ENCODE measurements around the gene FKBP6.
"Not testable (repeated sequence)": the region's sequence is repeated elsewhere in the genome, so short reads cannot be mapped to it uniquely, and the experiment has no call there.

Gene FKBP6

GRCh38 chr7:73324081-73324845 is 3.7 kb upstream of the FKBP6 start:
- DNase-seq (ENCODE audit: low read depth, low spot score), result not testable (repeated sequence)

GRCh38 chr7:73325424-73325823 is 2.5 kb upstream of the FKBP6 start:
- not testable (repeated sequence) for DNase-seq (ENCODE audit: low read depth, low spot score)

- not testable (repeated sequence) for DNase-seq (ENCODE audit: low read depth, low spot score)
Observed at GRCh38 chr7:73327449-73327848, 512 bp upstream of the FKBP6 start.

- no peak for DNase-seq (ENCODE audit: low read depth, low spot score)
Observed at GRCh38 chr7:73328696-73329095, 735 bp downstream of the FKBP6 start.

GRCh38 chr7:73329861-73330581 is 2.1 kb downstream of the FKBP6 start:
- no peak for DNase-seq (ENCODE audit: low read depth, low spot score)

- no peak for DNase-seq (ENCODE audit: low read depth, low spot score)
Observed at GRCh38 chr7:73330772-73331171, 2.8 kb downstream of the FKBP6 start.

GRCh38 chr7:73332447-73332846 is 4.5 kb downstream of the FKBP6 start:
- DNase-seq (ENCODE audit: low read depth, low spot score), result no peak

- no peak for DNase-seq (ENCODE audit: low read depth, low spot score)
Observed at GRCh38 chr7:73338321-73338720, 10.4 kb downstream of the FKBP6 start.

GRCh38 chr7:73340514-73340913 is 12.6 kb downstream of the FKBP6 start:
- no peak for DNase-seq (ENCODE audit: low read depth, low spot score)

- no peak for DNase-seq (ENCODE audit: low read depth, low spot score)
Observed at GRCh38 chr7:73341877-73342276, 13.9 kb downstream of the FKBP6 start.

GRCh38 chr7:73342645-73343044 is 14.7 kb downstream of the FKBP6 start:
- no peak for DNase-seq (ENCODE audit: low read depth, low spot score)

GRCh38 chr7:73343671-73344380 is 15.9 kb downstream of the FKBP6 start:
- no peak for DNase-seq (ENCODE audit: low read depth, low spot score)

- no peak for DNase-seq (ENCODE audit: low read depth, low spot score)
Observed at GRCh38 chr7:73345538-73345937, 17.6 kb downstream of the FKBP6 start.

GRCh38 chr7:73345951-73346350 is 18.0 kb downstream of the FKBP6 start:
- no peak for DNase-seq (ENCODE audit: low read depth, low spot score)

- DNase-seq (ENCODE audit: low read depth, low spot score), result no peak
Observed at GRCh38 chr7:73349763-73350162, 21.8 kb downstream of the FKBP6 start.

- DNase-seq (ENCODE audit: low read depth, low spot score), result no peak
Observed at GRCh38 chr7:73350306-73351068, 22.5 kb downstream of the FKBP6 start.

GRCh38 chr7:73351447-73352167 is 23.6 kb downstream of the FKBP6 start:
- DNase-seq (ENCODE audit: low read depth, low spot score), result no peak

GRCh38 chr7:73352784-73353183 is 24.8 kb downstream of the FKBP6 start:
- no peak for DNase-seq (ENCODE audit: low read depth, low spot score)

GRCh38 chr7:73353243-73353642 is 25.3 kb downstream of the FKBP6 start:
- no peak for DNase-seq (ENCODE audit: low read depth, low spot score)

GRCh38 chr7:73354196-73354595 is 26.2 kb downstream of the FKBP6 start:
- DNase-seq (ENCODE audit: low read depth, low spot score), result no peak

- DNase-seq (ENCODE audit: low read depth, low spot score), result no peak
Observed at GRCh38 chr7:73354821-73355220, 26.9 kb downstream of the FKBP6 start.
